Lower leg skin (tissue), 4 donors: ENCODE results near the gene MAP6. TPM values are rescaled to one million over a fixed set of nuclear protein-coding genes. Genes with fewer than 3 reads are reported as not detected.

Experiments
- DNase-seq, 2 donors: peaks; one replicate each; pipeline ENCODE4 v3.0.0-alpha.2; 2019; ENCODE audit warnings: low spot score in 2 of 2
- H3K4me3 ChIP-seq: fragments of 200-600 bp; sonication (generic); 2 replicates; pipeline ENCODE4 v1.5.1; 2017; ENCODE audit warnings: mild to moderate bottlenecking, low read depth; ENCODE audit not compliant: poor library complexity, severe bottlenecking
- POLR2A ChIP-seq, 2 donors: fragments of 450-650 bp; IDR thresholded peaks; one replicate each; pipeline ENCODE4 v1.6.1; 2016 to 2017; ENCODE audit warnings: antibody characterized with exemption in 2 of 2, mild to moderate bottlenecking in 1 of 2, moderate library complexity in 1 of 2
- WGBS, 2 donors: methylation state at CpG; one replicate each; pipeline ENCODE4 v1.1.5; 2018; 5-methylcytosine and 5-hydroxymethylcytosine counted together
- intact Hi-C: fragments of 100-400 bp; cut with DNase I; formaldehyde crosslinking; loops from one replicate; pipeline ENCODE4 v1.15.0; 2023; ENCODE audit warnings: low total_unique reads
- total RNA-seq, 4 donors: library from RNA; depleted of rRNA; stranded (reverse); fragments of >200 nt; gene quantifications; one replicate each; pipeline ENCODE4 v1.1.0, GENCODE V29; 2016
- TF ChIP-seq, protein P1 (sequence below), 3 donors: fragments of 450-650 bp; IDR thresholded peaks; one replicate each; pipeline ENCODE4 v1.5.1; 2016; ENCODE audit warnings: antibody characterized with exemption in 3 of 3, mild to moderate bottlenecking in 3 of 3, moderate library complexity in 2 of 3

Gene MAP6
- total RNA-seq, 4 donors from 2014 or later: 3.1 to 16.1 (median 10.0) TPM

GRCh38 chr11:75538150-75538942 lies 130.5 kb downstream of the MAP6 start:
- WGBS, 2 donors: 83 to 87% methylated on average over 11 of the region's 11 CpGs
- H3K4me3 ChIP-seq: no peak overlapping the region
- intact Hi-C loops: no loop called here
- DNase-seq: no peak
- TF ChIP-seq, protein P1, sequence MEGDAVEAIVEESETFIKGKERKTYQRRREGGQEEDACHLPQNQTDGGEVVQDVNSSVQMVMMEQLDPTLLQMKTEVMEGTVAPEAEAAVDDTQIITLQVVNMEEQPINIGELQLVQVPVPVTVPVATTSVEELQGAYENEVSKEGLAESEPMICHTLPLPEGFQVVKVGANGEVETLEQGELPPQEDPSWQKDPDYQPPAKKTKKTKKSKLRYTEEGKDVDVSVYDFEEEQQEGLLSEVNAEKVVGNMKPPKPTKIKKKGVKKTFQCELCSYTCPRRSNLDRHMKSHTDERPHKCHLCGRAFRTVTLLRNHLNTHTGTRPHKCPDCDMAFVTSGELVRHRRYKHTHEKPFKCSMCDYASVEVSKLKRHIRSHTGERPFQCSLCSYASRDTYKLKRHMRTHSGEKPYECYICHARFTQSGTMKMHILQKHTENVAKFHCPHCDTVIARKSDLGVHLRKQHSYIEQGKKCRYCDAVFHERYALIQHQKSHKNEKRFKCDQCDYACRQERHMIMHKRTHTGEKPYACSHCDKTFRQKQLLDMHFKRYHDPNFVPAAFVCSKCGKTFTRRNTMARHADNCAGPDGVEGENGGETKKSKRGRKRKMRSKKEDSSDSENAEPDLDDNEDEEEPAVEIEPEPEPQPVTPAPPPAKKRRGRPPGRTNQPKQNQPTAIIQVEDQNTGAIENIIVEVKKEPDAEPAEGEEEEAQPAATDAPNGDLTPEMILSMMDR (IDR thresholded peaks at IDR 0.05): no peak
- TF ChIP-seq POLR2A (IDR thresholded peaks at IDR 0.05): no peak

GRCh38 chr11:75537740-75538139 lies 131.1 kb downstream of the MAP6 start:
- no peak for DNase-seq
- no peak for TF ChIP-seq POLR2A (IDR thresholded peaks at IDR 0.05)
- TF ChIP-seq, protein P1 (IDR thresholded peaks at IDR 0.05): no peak
- intact Hi-C loops: no loop called here
- WGBS, 2 donors: 88 to 90% methylated on average over 5 of the region's 5 CpGs
- no peak overlapping the region for H3K4me3 ChIP-seq

Other genes with a start within 250 kb of the MAP6 start
- 1 to 10 TPM in 3 of 4 donors, not detected in 1; 1.0 to 4.3 (median 3.8) TPM for gene KLHL35, start 235.8 kb downstream of the MAP6 start, total RNA-seq
- 1 to 10 TPM; 3.9 to 8.5 (median 5.2) TPM for gene GDPD5, start 143.1 kb downstream of the MAP6 start, total RNA-seq
- 100 to 1,000 TPM in 2 of 4 donors, 10 to 100 TPM in 2; 73.3 to 116 (median 94.3) TPM for gene SERPINH1, start 106.8 kb downstream of the MAP6 start, total RNA-seq
- 10 to 100 TPM in 1 of 4 donors, 1 to 10 TPM in 1, under 1 TPM in 2; 0.21 to 12.6 (median 3.0) TPM for gene MOGAT2, start 48.8 kb upstream of the MAP6 start, total RNA-seq
- 100 to 1,000 TPM; 160 to 545 (median 289) TPM for gene DGAT2, start 99.7 kb upstream of the MAP6 start, total RNA-seq
- 10 to 100 TPM; 14.6 to 28.0 (median 20.7) TPM for gene UVRAG, start 146.2 kb upstream of the MAP6 start, total RNA-seq